Motor neuron (in vitro differentiated cells): ENCODE measurements around the gene GBA2. TPM values are rescaled to one million over a fixed set of nuclear protein-coding genes. Genes with fewer than 3 reads are reported as not detected.
A peak's percentile ranks its signal among the peaks of the same experiment; 100 is the strongest.

Experiments
- ATAC-seq, 8 experiments: fragments of 200-7000 bp; cut with Tn5 transposase; replicated peaks in 6 of 8; 2 replicates each; pipeline ENCODE4 v1.8.0; 2021; ENCODE audit warnings: mild to moderate bottlenecking in 8 of 8, moderate library complexity in 8 of 8
- H3K27ac ChIP-seq, 2 donors: fragments of 250-450 bp; sonication (Bioruptor Pico); 2 replicates each; pipeline ENCODE4 v1.9.0; 2021; ENCODE audit warnings: antibody characterized with exemption in 2 of 2, mild to moderate bottlenecking in 2 of 2, moderate library complexity in 1 of 2
- H3K4me1 ChIP-seq, 2 donors: fragments of 250-450 bp; sonication (Bioruptor Pico); replicated peaks in 1 of 2; 2 replicates each; pipeline ENCODE4 v1.6.1; 2021; ENCODE audit warnings: antibody characterized with exemption in 2 of 2, mild to moderate bottlenecking in 2 of 2, moderate library complexity in 1 of 2
- H3K4me3 ChIP-seq, 5 donors: fragments of 250-450 bp; sonication (Bioruptor Pico); 2 replicates each; pipeline ENCODE4 v1.9.0; 2021; ENCODE audit warnings: antibody characterized with exemption in 5 of 5, mild to moderate bottlenecking in 5 of 5, moderate library complexity in 4 of 5
- WGBS, 10 experiments: fragments of 450-650 bp; shearing (Covaris generic); methylation state at CpG; one replicate each; pipeline ENCODE4 v1.0.0; 2022; 5-methylcytosine and 5-hydroxymethylcytosine counted together
- in situ Hi-C, 9 experiments: fragments of 400-800 bp; cut with MboI; loops; one replicate each; pipeline ENCODE4 v1.15.0; 2021; ENCODE audit warnings: low sequenced_read_pairs in 9 of 9, low pct_unique_long_range_greater_than_20kb in 2 of 9; ENCODE audit not compliant: unreplicated experiment in 9 of 9
- total RNA-seq, 8 experiments: library from RNA; unstranded; fragments of 300-600 nt; gene quantifications; 2 replicates each; pipeline versions ENCODE4 v1.2.3 to v1.2.4, GENCODE V29; 2022

The GBA2 gene
- total RNA-seq, 8 experiments from 2014 or later, result 24.5 to 128 (median 53.7) TPM

DNA sequence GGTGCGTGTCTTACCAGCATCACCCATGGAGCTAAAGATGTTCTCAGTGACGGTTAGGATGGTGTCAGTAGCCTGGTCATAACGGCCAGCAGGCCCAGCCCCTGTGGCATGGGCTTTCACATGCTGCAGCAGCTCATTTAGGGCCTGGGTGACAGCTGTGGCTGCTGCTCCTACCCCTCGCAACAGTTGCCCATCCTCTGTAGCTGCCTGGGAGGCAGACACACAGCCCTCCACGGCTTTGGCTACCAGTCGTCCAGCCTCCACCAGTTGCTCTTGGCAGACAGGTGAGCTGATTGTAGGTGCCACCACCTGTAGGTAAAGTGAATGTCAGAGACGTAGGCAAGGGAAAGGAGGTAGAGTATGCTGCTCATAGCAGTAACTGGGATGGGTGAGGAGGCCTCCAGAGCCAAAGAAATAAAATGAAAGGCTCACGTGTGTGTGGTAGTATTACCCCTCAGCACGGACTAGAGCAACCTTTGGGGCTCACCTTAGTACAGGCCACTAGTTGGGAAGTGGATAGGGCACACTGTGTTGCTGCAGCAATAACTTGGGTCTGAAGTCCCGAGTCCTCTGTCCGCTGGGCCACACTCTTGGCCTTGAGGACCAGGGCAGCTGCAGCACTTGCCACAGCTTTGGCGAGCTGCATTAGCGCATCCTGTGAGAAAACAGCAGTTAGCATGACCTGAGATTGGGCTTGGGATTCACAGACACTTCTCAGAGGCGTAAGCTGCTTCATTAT is 31.7 kb downstream of the GBA2 start:
- in situ Hi-C loops, result no loop called here
- WGBS, 10 experiments, result 80 to 100% (median 100%) methylated on average over 1 to 10 of the region's 14 CpGs; no CpG with 5 or more reads in 3 of the 10 experiments
- H3K4me3 ChIP-seq, result no peak overlapping the region
- no peak for ATAC-seq
- no peak overlapping the region for H3K27ac ChIP-seq
- no peaks in the 10 kb centered on the region for H3K4me1 ChIP-seq

GRCh38 chr9:35716230-35716629 is 32.8 kb downstream of the GBA2 start:
- WGBS, 10 experiments, result 60 to 100% methylated on average over 1 to 3 of the region's 4 CpGs; no CpG with 5 or more reads in 8 of the 10 experiments
- Histone ChIP-seq H3K4me3 (no peak overlapping the region), H3K4me1 (no peaks in the 10 kb centered on the region), H3K27ac (no peak overlapping the region)
- peak in 1 of 8 experiments; percentile 63 for ATAC-seq
- in situ Hi-C loops, result no loop called here

DNA sequence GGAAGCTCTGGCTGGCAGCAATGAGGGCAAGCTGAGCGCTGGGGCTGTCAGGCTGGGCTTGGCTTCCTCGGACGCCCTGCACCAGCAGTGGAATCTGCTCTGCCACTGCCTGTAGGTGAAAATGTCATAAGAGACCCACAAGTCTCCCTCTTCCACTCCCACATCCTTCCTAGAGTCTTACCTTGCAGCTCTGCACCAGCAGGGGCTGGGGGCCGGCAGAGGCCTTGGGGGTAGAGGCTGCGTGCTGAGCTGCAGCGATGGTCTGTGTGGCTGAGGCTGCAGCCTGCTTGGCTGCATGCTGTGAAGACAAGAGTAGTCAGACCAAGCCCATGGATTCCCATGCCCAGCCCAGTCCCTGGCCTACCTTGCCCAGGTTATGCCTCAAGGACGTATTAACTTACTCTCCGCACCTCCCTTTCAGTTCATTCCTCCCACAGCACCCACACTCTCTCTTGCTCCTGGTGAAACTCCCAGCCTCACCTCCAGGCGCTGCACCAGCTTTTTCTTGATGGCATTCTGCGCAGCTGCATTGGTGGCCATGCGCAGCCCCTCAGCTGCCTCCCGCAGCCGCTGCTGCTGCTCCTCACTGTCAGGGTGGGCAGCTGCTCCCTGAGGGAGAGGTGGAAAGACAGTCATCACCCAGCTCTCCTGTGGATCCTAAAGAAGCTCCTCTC is 34.3 kb downstream of the GBA2 start:
- Histone ChIP-seq H3K4me3 (no peak overlapping the region), H3K27ac (no peak overlapping the region), H3K4me1 (no peaks in the 10 kb centered on the region)
- in situ Hi-C loops, result no loop called here
- no peak for ATAC-seq
- WGBS, 10 experiments, result 80 to 100% (median 94%) methylated on average over 3 to 9 of the region's 13 CpGs; no CpG with 5 or more reads in 4 of the 10 experiments

DNA sequence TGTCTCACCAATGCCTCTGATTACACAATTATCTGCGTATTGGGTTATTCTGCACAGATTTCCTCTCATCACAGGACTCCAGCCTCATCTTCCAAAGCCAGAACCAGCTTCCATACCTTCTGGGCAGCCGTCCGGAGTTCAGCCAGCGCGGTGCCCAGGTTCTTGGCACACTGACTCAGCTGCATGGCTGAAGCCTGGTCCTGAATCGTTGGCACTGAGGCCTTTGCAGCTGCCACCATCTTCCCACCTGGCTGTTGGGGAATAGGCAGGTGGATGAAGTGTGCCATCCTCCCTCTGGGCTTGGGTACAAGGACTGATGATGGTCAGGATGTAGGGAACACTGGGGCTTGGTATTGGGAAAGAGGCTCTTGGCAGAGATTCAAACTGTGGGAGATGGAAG is 34.9 kb downstream of the GBA2 start:
- Histone ChIP-seq H3K4me1 (no peaks in the 10 kb centered on the region), H3K4me3 (no peak overlapping the region), H3K27ac (no peak overlapping the region)
- no peak for ATAC-seq
- WGBS, 10 experiments, result 90 to 100% (median 100%) methylated on average over 2 to 4 of the region's 6 CpGs; no CpG with 5 or more reads in 7 of the 10 experiments
- in situ Hi-C loops, result no loop called here

GRCh38 chr9:35713578-35713977 is 35.5 kb downstream of the GBA2 start:
- Histone ChIP-seq H3K4me3 (no peak overlapping the region), H3K4me1 (no peaks in the 10 kb centered on the region), H3K27ac (no peak overlapping the region)
- in situ Hi-C loops, result no loop called here
- ATAC-seq, result no peak
- 88 to 100% (median 98%) methylated on average over 2 to 3 of the region's 3 CpGs for WGBS, 10 experiments

- no peak overlapping the region for H3K27ac ChIP-seq
- H3K4me3 ChIP-seq, result no peak overlapping the region
- in situ Hi-C loops, result no loop called here
- ATAC-seq, result peak in 1 of 8 experiments; percentile 44
- H3K4me1 ChIP-seq, result no peaks in the 10 kb centered on the region
- WGBS, 10 experiments, result 80 to 93% (median 90%) methylated on average over 2 to 5 of the region's 11 CpGs; no CpG with 5 or more reads in 3 of the 10 experiments
Measured at GRCh38 chr9:35712762-35713400, 36.1 kb downstream of the GBA2 start.

GRCh38 chr9:35711501-35712428 is 37.3 kb downstream of the GBA2 start:
- H3K27ac ChIP-seq, result no peak overlapping the region
- WGBS, 10 experiments, result 53 to 100% (median 94%) methylated on average over 2 to 13 of the region's 21 CpGs
- no peak for ATAC-seq
- in situ Hi-C loops, result no loop called here
- no peaks in the 10 kb centered on the region for H3K4me1 ChIP-seq
- no peak overlapping the region for H3K4me3 ChIP-seq

- in situ Hi-C loops, result no loop called here
- Histone ChIP-seq H3K4me3 (no peak overlapping the region), H3K27ac (no peak overlapping the region), H3K4me1 (no peaks in the 10 kb centered on the region)
- WGBS, 10 experiments, result 70 to 100% (median 95%) methylated on average over 1 to 3 of the region's 7 CpGs; no CpG with 5 or more reads in 1 of the 10 experiments
- no peak for ATAC-seq
Measured at GRCh38 chr9:35710818-35711500, 38.1 kb downstream of the GBA2 start.

DNA sequence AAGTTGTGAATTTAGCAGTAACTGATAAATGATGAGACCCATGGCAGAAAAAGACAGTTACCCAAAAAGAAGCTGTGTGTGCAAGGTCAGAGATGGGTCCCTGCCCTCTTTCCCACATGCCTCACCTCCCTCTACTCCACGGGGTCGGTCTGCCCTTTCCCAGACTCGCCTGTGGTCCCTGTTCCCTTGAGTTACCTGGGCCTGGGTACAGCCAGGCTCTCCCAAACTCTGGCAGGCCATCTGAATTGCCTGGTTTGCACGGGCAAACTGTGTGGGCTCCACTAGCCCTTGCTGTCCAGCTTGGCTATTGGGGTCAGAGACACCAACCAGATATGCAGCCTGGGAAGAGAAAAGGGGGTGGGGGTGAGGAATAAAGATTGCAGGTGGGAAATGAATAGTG is 40.9 kb downstream of the GBA2 start:
- Histone ChIP-seq H3K4me3 (no peak overlapping the region), H3K27ac (no peak overlapping the region), H3K4me1 (no peaks in the 10 kb centered on the region)
- 67 to 100% (median 92%) methylated on average over 1 to 4 of the region's 4 CpGs; no CpG with 5 or more reads in 7 of the 10 experiments for WGBS, 10 experiments
- no peak for ATAC-seq
- in situ Hi-C loops, result no loop called here

DNA sequence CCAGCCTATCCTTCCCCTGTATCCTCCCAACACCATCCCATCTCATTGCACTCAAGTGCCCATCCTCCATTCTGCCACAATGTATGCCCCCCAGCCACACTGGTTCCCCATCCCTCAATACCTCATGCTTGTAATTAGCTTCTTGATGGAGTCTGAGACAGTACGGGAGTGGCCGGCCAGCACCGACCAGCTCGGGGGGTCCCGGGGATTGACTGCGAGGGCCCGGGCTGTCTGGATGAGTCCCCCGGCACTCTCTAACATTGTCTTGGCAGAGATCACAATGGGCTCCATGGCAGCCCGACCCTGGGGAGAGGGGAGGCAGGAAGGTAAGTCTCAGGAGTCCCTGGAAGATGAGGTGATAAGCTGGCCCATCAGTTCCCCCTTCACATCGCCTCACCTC is 42.1 kb downstream of the GBA2 start:
- in situ Hi-C loops, result no loop called here
- ATAC-seq, result no peak
- WGBS, 10 experiments, result 80 to 100% (median 80%) methylated on average over 1 to 10 of the region's 10 CpGs; no CpG with 5 or more reads in 7 of the 10 experiments
- H3K27ac ChIP-seq, result no peak overlapping the region
- no peak overlapping the region for H3K4me3 ChIP-seq
- no peaks in the 10 kb centered on the region for H3K4me1 ChIP-seq

GRCh38 chr9:35705836-35706430 is 43.1 kb downstream of the GBA2 start:
- H3K4me3 ChIP-seq, result no peak overlapping the region
- ATAC-seq, result no peak
- WGBS, 10 experiments, result 80 to 100% (median 80%) methylated on average over 1 to 2 of the region's 7 CpGs; no CpG with 5 or more reads in 6 of the 10 experiments
- H3K4me1 ChIP-seq, result no peaks in the 10 kb centered on the region
- no peak overlapping the region for H3K27ac ChIP-seq
- in situ Hi-C loops, result no loop called here

- in situ Hi-C loops, result no loop called here
Measured at GRCh38 chr9:35705372-35705771, 43.7 kb downstream of the GBA2 start.

More at GRCh38 chr9:35705372-35705771, 43.7 kb downstream of the GBA2 start:
- 80 to 88% (median 83%) methylated on average over 1 to 3 of the region's 8 CpGs; no CpG with 5 or more reads in 7 of the 10 experiments for WGBS, 10 experiments
- no peak overlapping the region for H3K4me3 ChIP-seq
- no peaks in the 10 kb centered on the region for H3K4me1 ChIP-seq
- H3K27ac ChIP-seq, result no peak overlapping the region
- no peak for ATAC-seq
